Left lung (tissue), 10 donors: ENCODE data around the gene ACP1. TPM values are rescaled to one million over a fixed set of nuclear protein-coding genes. Genes with fewer than 3 reads are reported as not detected.

Experiments used
- ATAC-seq: fragments of 200-7000 bp; cut with Tn5 transposase; one replicate; pipeline ENCODE4 v1.9.1; 2020; ENCODE audit warnings: moderate library complexity
- DNase-seq, 4 donors: peaks; one replicate each; pipeline ENCODE4 v3.0.0-alpha.2; 2013 to 2020
- H3K27ac ChIP-seq, 2 donors: fragments of 200-600 bp; sonication (generic) in 1 of 2; one replicate each; pipeline versions ENCODE4 v1.5.0 to v1.8.0; 2020 to 2021
- H3K27me3 ChIP-seq, 2 donors: fragments of 200-600 bp; sonication (generic) in 1 of 2; one replicate each; pipeline versions ENCODE4 v1.5.0 to v1.8.0; 2020 to 2021
- H3K36me3 ChIP-seq, 2 donors: fragments of 200-600 bp; sonication (generic) in 1 of 2; one replicate each; pipeline versions ENCODE4 v1.5.0 to v1.8.0; 2020 to 2021
- H3K4me1 ChIP-seq, 2 donors: fragments of 200-600 bp; one replicate each; pipeline ENCODE4 v1.8.0; 2021
- H3K4me3 ChIP-seq, 2 donors: fragments of 200-600 bp; sonication (generic) in 1 of 2; one replicate each; pipeline versions ENCODE4 v1.5.0 to v1.8.0; 2020 to 2021; ENCODE audit warnings: mild to moderate bottlenecking in 1 of 2
- H3K9me3 ChIP-seq, 2 donors: fragments of 200-600 bp; sonication (generic) in 1 of 2; one replicate each; pipeline versions ENCODE4 v1.5.0 to v1.8.0; 2020 to 2021
- intact Hi-C, 2 donors: fragments of 100-400 bp; cut with DNase I; formaldehyde crosslinking; loops; one replicate each; pipeline versions ENCODE4 v1.11.2 to v1.14.2; 2022
- polyA plus RNA-seq, 6 donors: library from polyadenylated mRNA; unstranded; fragments of 120-200 nt; gene quantifications; one replicate each; pipeline ENCODE4 v1.2.1, GENCODE V29; 2013; ENCODE audit not compliant: insufficient read length in 6 of 6
- total RNA-seq, 2 donors: library from RNA; stranded (reverse); fragmentation: NEBNext Ultra II Directional; extraction: Animal tissue kit (Norgen Biotek cat#: 25700); gene quantifications; one replicate each; pipeline ENCODE4 v1.2.1, GENCODE V29; 2021
- TF ChIP-seq, protein P1 (sequence below), 2 donors: fragments of 200-600 bp; sonication (generic) in 1 of 2; IDR thresholded peaks; one replicate each; pipeline versions ENCODE4 v1.5.0 to v1.8.0; 2021; ENCODE audit warnings: antibody characterized with exemption in 2 of 2
- donor health status: DM: no; HTN: yes; CAD: no.
- donor health status: DM: no; HTN: no; CAD: no.

Gene ACP1
- total and polyA plus RNA-seq, 8 donors, result 76.5 to 162 (median 144) TPM

- Histone ChIP-seq H3K4me1 (no peaks in the 10 kb centered on the region), H3K4me3 (no peak overlapping the region), H3K36me3 (no peaks in the 10 kb centered on the region), H3K27ac (no peak overlapping the region), H3K27me3 (no peaks in the 10 kb centered on the region), H3K9me3 (no peaks in the 10 kb centered on the region)
- intact Hi-C loops, result no loop called here
- ATAC-seq (no peak), DNase-seq (no peak)
- TF ChIP-seq, protein P1, sequence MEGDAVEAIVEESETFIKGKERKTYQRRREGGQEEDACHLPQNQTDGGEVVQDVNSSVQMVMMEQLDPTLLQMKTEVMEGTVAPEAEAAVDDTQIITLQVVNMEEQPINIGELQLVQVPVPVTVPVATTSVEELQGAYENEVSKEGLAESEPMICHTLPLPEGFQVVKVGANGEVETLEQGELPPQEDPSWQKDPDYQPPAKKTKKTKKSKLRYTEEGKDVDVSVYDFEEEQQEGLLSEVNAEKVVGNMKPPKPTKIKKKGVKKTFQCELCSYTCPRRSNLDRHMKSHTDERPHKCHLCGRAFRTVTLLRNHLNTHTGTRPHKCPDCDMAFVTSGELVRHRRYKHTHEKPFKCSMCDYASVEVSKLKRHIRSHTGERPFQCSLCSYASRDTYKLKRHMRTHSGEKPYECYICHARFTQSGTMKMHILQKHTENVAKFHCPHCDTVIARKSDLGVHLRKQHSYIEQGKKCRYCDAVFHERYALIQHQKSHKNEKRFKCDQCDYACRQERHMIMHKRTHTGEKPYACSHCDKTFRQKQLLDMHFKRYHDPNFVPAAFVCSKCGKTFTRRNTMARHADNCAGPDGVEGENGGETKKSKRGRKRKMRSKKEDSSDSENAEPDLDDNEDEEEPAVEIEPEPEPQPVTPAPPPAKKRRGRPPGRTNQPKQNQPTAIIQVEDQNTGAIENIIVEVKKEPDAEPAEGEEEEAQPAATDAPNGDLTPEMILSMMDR (IDR thresholded peaks at IDR 0.05), result no peak
These were observed 55.8 kb downstream of the ACP1 start for GRCh38 chr2:320561-320960.

DNA sequence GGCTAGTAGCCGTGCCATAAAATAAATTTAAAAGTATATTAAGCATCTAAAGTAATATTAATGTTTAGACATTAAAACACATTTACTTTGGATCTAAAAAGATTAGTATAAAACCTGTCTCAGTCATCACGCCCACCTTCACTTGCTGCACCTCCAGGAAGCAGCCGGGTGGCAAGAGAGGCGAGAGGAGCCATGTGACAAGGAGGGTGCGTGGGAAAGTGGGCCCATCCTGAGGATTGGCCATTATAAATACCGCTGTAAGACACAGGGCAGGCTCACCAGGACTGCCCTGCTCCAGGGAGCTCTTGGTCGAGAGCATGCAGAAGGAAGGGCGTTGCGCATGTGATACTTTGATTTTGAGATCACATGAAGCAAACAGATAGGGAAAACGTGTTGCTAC lies 57.6 kb downstream of the ACP1 start:
- intact Hi-C loops, result no loop called here
- Histone ChIP-seq H3K27me3 (no peaks in the 10 kb centered on the region), H3K4me1 (no peaks in the 10 kb centered on the region), H3K27ac (no peak overlapping the region), H3K9me3 (peaks cover 0 to 4% of the 10 kb centered on the region in 2 donors), H3K36me3 (no peaks in the 10 kb centered on the region), H3K4me3 (no peak overlapping the region)
- ATAC-seq (no peak), DNase-seq (no peak)
- TF ChIP-seq, protein P1 (IDR thresholded peaks at IDR 0.05), result no peak

DNA sequence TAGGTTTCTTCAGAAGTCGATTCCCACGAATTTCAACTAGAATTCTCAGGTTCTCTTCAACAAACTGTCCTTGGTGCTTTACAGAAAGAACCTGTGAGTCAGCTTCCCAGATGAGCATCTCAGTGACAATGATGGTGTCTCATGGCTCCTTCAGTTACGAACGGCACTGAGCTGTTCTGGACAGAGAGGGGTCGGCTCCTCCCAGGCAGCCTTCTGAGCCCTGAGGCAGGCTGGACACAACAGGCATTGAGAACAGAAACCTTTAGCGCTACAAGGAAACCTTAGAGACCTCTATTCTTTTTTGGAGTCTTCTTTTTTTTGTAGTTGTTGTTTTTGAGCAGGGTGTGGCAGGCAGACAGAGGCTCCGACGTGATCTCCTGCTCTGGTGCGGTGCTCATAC lies 58.3 kb downstream of the ACP1 start:
- Histone ChIP-seq H3K27me3 (no peaks in the 10 kb centered on the region), H3K4me3 (no peak overlapping the region), H3K4me1 (no peaks in the 10 kb centered on the region), H3K27ac (no peak overlapping the region), H3K9me3 (peaks cover 0 to 9% of the 10 kb centered on the region in 2 donors), H3K36me3 (no peaks in the 10 kb centered on the region)
- intact Hi-C loops, result no loop called here
- no peak for DNase-seq
- no peak for ATAC-seq
- TF ChIP-seq, protein P1 (IDR thresholded peaks at IDR 0.05), result no peak

Other genes starting within 250 kb of the ACP1 start
- 1 to 10 TPM; 2.8 to 5.5 TPM for gene FAM110C, start 218.4 kb upstream of the ACP1 start, total RNA-seq
- gene FAM110C, start 218.4 kb upstream of the ACP1 start, polyA plus RNA-seq, result 1 to 10 TPM; 4.1 to 7.9 (median 5.9) TPM
- gene SH3YL1, start 915 bp upstream of the ACP1 start, total RNA-seq, result 10 to 100 TPM; 49.1 to 96.1 TPM
- gene SH3YL1, start 915 bp upstream of the ACP1 start, polyA plus RNA-seq, result 100 to 1,000 TPM; 104 to 157 (median 117) TPM
- 1 to 10 TPM; 3.1 to 8.9 TPM for gene ALKAL2, start 23.1 kb downstream of the ACP1 start, total RNA-seq
- 10 to 100 TPM in 2 of 6 donors, 1 to 10 TPM in 4; 6.9 to 20.5 (median 9.2) TPM for gene ALKAL2, start 23.1 kb downstream of the ACP1 start, polyA plus RNA-seq